GM23338 (cell line): Measurements from ENCODE around the gene HELZ. TPM values are rescaled to one million over a fixed set of nuclear protein-coding genes. Genes with fewer than 3 reads are reported as not detected.

Source experiments
- ATAC-seq: fragments of 200-7000 bp; cut with Tn5 transposase; 3 replicates; pipeline ENCODE4 v1.9.1; 2020
- DNase-seq: peaks from one replicate; pipeline ENCODE4 v3.0.0-alpha.2; 2015; ENCODE audit warnings: low spot score
- H2AFZ ChIP-seq: fragments of 200-600 bp; sonication (generic); 2 replicates; pipeline ENCODE4 v1.8.0; 2016; ENCODE audit warnings: antibody characterized with exemption, mild to moderate bottlenecking, moderate library complexity
- H3F3A ChIP-seq: fragments of 200-600 bp; sonication (generic); replicated peaks from 2 replicates; pipeline ENCODE4 v1.8.0; 2017; ENCODE audit warnings: antibody characterized with exemption, mixed run types, low read depth
- H3K27ac ChIP-seq: fragments of 200-600 bp; sonication (generic); 2 replicates; pipeline ENCODE4 v1.6.1; 2016; ENCODE audit warnings: low read depth
- H3K27me3 ChIP-seq: fragments of 200-600 bp; sonication (generic); 2 replicates; pipeline ENCODE4 v1.8.0; 2016; ENCODE audit warnings: mild to moderate bottlenecking, mixed run types, moderate library complexity; ENCODE audit not compliant: insufficient read depth
- H3K36me3 ChIP-seq: fragments of 200-600 bp; sonication (generic); 2 replicates; pipeline ENCODE4 v1.8.0; 2016; ENCODE audit warnings: mild to moderate bottlenecking; ENCODE audit not compliant: insufficient read depth
- H3K4me1 ChIP-seq: fragments of 200-600 bp; sonication (generic); 2 replicates; pipeline ENCODE4 v1.8.0; 2016; ENCODE audit warnings: mild to moderate bottlenecking, moderate library complexity; ENCODE audit not compliant: insufficient read depth
- H3K4me2 ChIP-seq: fragments of 200-600 bp; sonication (generic); 2 replicates; pipeline ENCODE4 v1.7.1; 2017; ENCODE audit warnings: mixed run types
- H3K4me3 ChIP-seq: fragments of 200-600 bp; sonication (generic); 2 replicates; pipeline ENCODE4 v1.6.1; 2016; ENCODE audit warnings: mixed run types
- H3K79me2 ChIP-seq: fragments of 200-600 bp; sonication (generic); replicated peaks from 2 replicates; pipeline ENCODE4 v1.8.0; 2017; ENCODE audit warnings: mild to moderate bottlenecking; ENCODE audit not compliant: insufficient read depth
- H3K9me2 ChIP-seq: fragments of 200-600 bp; sonication (generic); 2 replicates; pipeline ENCODE4 v1.8.0; 2017; ENCODE audit not compliant: insufficient read depth
- H4K20me1 ChIP-seq: fragments of 200-600 bp; sonication (generic); replicated peaks from 2 replicates; pipeline ENCODE4 v1.8.0; 2017; ENCODE audit warnings: mild to moderate bottlenecking; ENCODE audit not compliant: insufficient read depth
- H3K27ac Mint-ChIP-seq: 2 replicates; pipeline ENCODE4 v1.8.0; 2020; ENCODE audit warnings: inconsistent platforms, mild to moderate bottlenecking, moderate library complexity, mixed read lengths
- H3K27me3 Mint-ChIP-seq: 3 replicates; pipeline ENCODE4 v1.8.0; 2022; ENCODE audit warnings: low read depth, mild to moderate bottlenecking, moderate library complexity, mixed read lengths, inconsistent platforms; ENCODE audit not compliant: insufficient read depth, poor library complexity
- H3K36me3 Mint-ChIP-seq: 3 replicates; pipeline ENCODE4 v1.8.0; 2021; ENCODE audit warnings: low read depth, mild to moderate bottlenecking, inconsistent platforms, moderate library complexity, mixed read lengths
- H3K4me1 Mint-ChIP-seq: 3 replicates; pipeline ENCODE4 v1.8.0; 2020; ENCODE audit warnings: mild to moderate bottlenecking, inconsistent platforms, mixed read lengths
- H3K4me3 Mint-ChIP-seq: 3 replicates; pipeline ENCODE4 v1.8.0; 2021; ENCODE audit warnings: moderate library complexity, mild to moderate bottlenecking, inconsistent platforms, mixed read lengths
- H3K9me3 Mint-ChIP-seq: 3 replicates; pipeline ENCODE4 v1.8.0; 2020; ENCODE audit warnings: moderate library complexity, mild to moderate bottlenecking, inconsistent platforms, mixed read lengths
- CREB1 ChIP-seq: fragments of 250-450 bp; sonication (Bioruptor Pico); IDR thresholded peaks from 2 replicates; pipeline ENCODE4 v1.5.0; 2020; ENCODE audit warnings: low read depth, mild to moderate bottlenecking, moderate library complexity
- EZH2 ChIP-seq: fragments of 200-600 bp; sonication (generic); IDR thresholded peaks from one replicate; pipeline ENCODE4 v1.8.0; 2017; ENCODE audit warnings: antibody characterized with exemption, mild to moderate bottlenecking, low read depth; ENCODE audit not compliant: unreplicated experiment
- EZH2phosphoT487 ChIP-seq: fragments of 200-600 bp; sonication (generic); IDR thresholded peaks from one replicate; pipeline ENCODE4 v1.8.1; 2018; ENCODE audit warnings: antibody characterized with exemption; ENCODE audit not compliant: unreplicated experiment
- JUNB ChIP-seq: IDR thresholded peaks from one replicate; pipeline ENCODE4 v1.6.1; 2016; ENCODE audit warnings: antibody characterized with exemption; ENCODE audit not compliant: unreplicated experiment
- NANOG ChIP-seq: IDR thresholded peaks from 2 replicates; pipeline ENCODE4 v1.6.1; 2016; ENCODE audit warnings: antibody characterized with exemption, borderline replicate concordance
- POLR2AphosphoS5 ChIP-seq: IDR thresholded peaks from 2 replicates; pipeline ENCODE4 v1.6.1; 2016; ENCODE audit warnings: antibody characterized with exemption, low read depth
- STAT1 ChIP-seq: IDR thresholded peaks from one replicate; pipeline ENCODE4 v1.6.1; 2016; ENCODE audit warnings: antibody characterized with exemption; ENCODE audit not compliant: unreplicated experiment
- ZNF114 ChIP-seq: fragments of 250-450 bp; sonication (Bioruptor Pico); IDR thresholded peaks from 2 replicates; pipeline ENCODE4 v1.5.0; 2020; ENCODE audit warnings: mild to moderate bottlenecking, moderate library complexity
- ZNF331 ChIP-seq: fragments of 250-450 bp; sonication (Bioruptor Pico); IDR thresholded peaks from 2 replicates; pipeline ENCODE4 v1.5.0; 2020; ENCODE audit warnings: low read depth, mild to moderate bottlenecking, moderate library complexity
- polyA plus RNA-seq: library from polyadenylated mRNA; unstranded; fragments of >200 nt; fragmentation: Nextera tagmentation; extraction: Ambion mirVana; gene quantifications from 2 replicates; pipeline ENCODE4 v1.2.1, GENCODE V29; 2016
- total RNA-seq: library from RNA; depleted of rRNA; stranded (reverse); fragments of >200 nt; shearing (Covaris generic); gene quantifications from 2 replicates; pipeline ENCODE4 v1.2.3, GENCODE V29; 2014
- TF ChIP-seq, protein P1 (sequence below): IDR thresholded peaks from 2 replicates; pipeline ENCODE4 v1.6.1; 2016; ENCODE audit warnings: antibody characterized with exemption
- TF ChIP-seq, protein P2 (sequence below), 2 experiments: fragments of 200-600 bp in 1 of 2; sonication (generic) in 1 of 2; conservative IDR thresholded peaks; 2 replicates each; pipeline versions ENCODE4 v1.5.1 to v1.6.1; 2016 to 2017; ENCODE audit warnings: antibody characterized with exemption in 2 of 2, low read depth in 2 of 2, mild to moderate bottlenecking in 2 of 2, moderate library complexity in 1 of 2
- TF ChIP-seq, protein P3 (sequence below): fragments of 250-450 bp; sonication (Bioruptor Pico); IDR thresholded peaks from 2 replicates; pipeline ENCODE4 v1.5.0; 2020; ENCODE audit warnings: mild to moderate bottlenecking, moderate library complexity
- TF ChIP-seq, protein P4 (sequence below): IDR thresholded peaks from one replicate; pipeline ENCODE4 v1.6.1; 2018; ENCODE audit warnings: antibody characterized with exemption; ENCODE audit not compliant: unreplicated experiment

The HELZ gene
- total and polyA plus RNA-seq, 2 experiments from 2014 or later = 38.9 to 62.0 TPM

- peaks cover 5% of the 10 kb centered on the region for H3K27me3 Mint-ChIP-seq
- ATAC-seq (no peak), DNase-seq (no peak)
- H3K4me3 Mint-ChIP-seq = no peak overlapping the region
- Histone ChIP-seq H3K27me3 (no peaks in the 10 kb centered on the region), H3K4me3 (no peak overlapping the region), H3K9me2 (no peaks in the 10 kb centered on the region), H3K27ac (no peak overlapping the region), H4K20me1 (no peaks in the 10 kb centered on the region), H3K4me2 (no peak overlapping the region), H2AFZ (no peak overlapping the region), H3K4me1 (no peaks in the 10 kb centered on the region), H3K79me2 (no peaks in the 10 kb centered on the region), H3K36me3 (0 out of 2 replicates have a peak, but pooled peaks cover 4% of the 10 kb centered on the region), H3F3A (no peaks in the 10 kb centered on the region)
- peaks cover 13% of the 10 kb centered on the region; the same call in 2 of the 3 replicates for H3K36me3 Mint-ChIP-seq
- no peak overlapping the region for H3K27ac Mint-ChIP-seq
- TF ChIP-seq JUNB = no peak
- no peak for TF ChIP-seq NANOG
- TF ChIP-seq CREB1 (CRISPR knock-in tag) = no peak
- TF ChIP-seq ZNF114 = no peak
- TF ChIP-seq, protein P1, sequence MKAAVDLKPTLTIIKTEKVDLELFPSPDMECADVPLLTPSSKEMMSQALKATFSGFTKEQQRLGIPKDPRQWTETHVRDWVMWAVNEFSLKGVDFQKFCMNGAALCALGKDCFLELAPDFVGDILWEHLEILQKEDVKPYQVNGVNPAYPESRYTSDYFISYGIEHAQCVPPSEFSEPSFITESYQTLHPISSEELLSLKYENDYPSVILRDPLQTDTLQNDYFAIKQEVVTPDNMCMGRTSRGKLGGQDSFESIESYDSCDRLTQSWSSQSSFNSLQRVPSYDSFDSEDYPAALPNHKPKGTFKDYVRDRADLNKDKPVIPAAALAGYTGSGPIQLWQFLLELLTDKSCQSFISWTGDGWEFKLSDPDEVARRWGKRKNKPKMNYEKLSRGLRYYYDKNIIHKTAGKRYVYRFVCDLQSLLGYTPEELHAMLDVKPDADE = no peak
- TF ChIP-seq STAT1 = no peak
- TF ChIP-seq, protein P2, sequence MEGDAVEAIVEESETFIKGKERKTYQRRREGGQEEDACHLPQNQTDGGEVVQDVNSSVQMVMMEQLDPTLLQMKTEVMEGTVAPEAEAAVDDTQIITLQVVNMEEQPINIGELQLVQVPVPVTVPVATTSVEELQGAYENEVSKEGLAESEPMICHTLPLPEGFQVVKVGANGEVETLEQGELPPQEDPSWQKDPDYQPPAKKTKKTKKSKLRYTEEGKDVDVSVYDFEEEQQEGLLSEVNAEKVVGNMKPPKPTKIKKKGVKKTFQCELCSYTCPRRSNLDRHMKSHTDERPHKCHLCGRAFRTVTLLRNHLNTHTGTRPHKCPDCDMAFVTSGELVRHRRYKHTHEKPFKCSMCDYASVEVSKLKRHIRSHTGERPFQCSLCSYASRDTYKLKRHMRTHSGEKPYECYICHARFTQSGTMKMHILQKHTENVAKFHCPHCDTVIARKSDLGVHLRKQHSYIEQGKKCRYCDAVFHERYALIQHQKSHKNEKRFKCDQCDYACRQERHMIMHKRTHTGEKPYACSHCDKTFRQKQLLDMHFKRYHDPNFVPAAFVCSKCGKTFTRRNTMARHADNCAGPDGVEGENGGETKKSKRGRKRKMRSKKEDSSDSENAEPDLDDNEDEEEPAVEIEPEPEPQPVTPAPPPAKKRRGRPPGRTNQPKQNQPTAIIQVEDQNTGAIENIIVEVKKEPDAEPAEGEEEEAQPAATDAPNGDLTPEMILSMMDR (conservative IDR thresholded peaks at IDR 0.05; ENCODE audit: low read depth in 2 of 2) = no peak
- TF ChIP-seq EZH2 = no peak
- TF ChIP-seq ZNF331 (CRISPR knock-in tag) = no peak
- no peak for TF ChIP-seq EZH2phosphoT487
- no peak for TF ChIP-seq POLR2AphosphoS5
- TF ChIP-seq, protein P3, sequence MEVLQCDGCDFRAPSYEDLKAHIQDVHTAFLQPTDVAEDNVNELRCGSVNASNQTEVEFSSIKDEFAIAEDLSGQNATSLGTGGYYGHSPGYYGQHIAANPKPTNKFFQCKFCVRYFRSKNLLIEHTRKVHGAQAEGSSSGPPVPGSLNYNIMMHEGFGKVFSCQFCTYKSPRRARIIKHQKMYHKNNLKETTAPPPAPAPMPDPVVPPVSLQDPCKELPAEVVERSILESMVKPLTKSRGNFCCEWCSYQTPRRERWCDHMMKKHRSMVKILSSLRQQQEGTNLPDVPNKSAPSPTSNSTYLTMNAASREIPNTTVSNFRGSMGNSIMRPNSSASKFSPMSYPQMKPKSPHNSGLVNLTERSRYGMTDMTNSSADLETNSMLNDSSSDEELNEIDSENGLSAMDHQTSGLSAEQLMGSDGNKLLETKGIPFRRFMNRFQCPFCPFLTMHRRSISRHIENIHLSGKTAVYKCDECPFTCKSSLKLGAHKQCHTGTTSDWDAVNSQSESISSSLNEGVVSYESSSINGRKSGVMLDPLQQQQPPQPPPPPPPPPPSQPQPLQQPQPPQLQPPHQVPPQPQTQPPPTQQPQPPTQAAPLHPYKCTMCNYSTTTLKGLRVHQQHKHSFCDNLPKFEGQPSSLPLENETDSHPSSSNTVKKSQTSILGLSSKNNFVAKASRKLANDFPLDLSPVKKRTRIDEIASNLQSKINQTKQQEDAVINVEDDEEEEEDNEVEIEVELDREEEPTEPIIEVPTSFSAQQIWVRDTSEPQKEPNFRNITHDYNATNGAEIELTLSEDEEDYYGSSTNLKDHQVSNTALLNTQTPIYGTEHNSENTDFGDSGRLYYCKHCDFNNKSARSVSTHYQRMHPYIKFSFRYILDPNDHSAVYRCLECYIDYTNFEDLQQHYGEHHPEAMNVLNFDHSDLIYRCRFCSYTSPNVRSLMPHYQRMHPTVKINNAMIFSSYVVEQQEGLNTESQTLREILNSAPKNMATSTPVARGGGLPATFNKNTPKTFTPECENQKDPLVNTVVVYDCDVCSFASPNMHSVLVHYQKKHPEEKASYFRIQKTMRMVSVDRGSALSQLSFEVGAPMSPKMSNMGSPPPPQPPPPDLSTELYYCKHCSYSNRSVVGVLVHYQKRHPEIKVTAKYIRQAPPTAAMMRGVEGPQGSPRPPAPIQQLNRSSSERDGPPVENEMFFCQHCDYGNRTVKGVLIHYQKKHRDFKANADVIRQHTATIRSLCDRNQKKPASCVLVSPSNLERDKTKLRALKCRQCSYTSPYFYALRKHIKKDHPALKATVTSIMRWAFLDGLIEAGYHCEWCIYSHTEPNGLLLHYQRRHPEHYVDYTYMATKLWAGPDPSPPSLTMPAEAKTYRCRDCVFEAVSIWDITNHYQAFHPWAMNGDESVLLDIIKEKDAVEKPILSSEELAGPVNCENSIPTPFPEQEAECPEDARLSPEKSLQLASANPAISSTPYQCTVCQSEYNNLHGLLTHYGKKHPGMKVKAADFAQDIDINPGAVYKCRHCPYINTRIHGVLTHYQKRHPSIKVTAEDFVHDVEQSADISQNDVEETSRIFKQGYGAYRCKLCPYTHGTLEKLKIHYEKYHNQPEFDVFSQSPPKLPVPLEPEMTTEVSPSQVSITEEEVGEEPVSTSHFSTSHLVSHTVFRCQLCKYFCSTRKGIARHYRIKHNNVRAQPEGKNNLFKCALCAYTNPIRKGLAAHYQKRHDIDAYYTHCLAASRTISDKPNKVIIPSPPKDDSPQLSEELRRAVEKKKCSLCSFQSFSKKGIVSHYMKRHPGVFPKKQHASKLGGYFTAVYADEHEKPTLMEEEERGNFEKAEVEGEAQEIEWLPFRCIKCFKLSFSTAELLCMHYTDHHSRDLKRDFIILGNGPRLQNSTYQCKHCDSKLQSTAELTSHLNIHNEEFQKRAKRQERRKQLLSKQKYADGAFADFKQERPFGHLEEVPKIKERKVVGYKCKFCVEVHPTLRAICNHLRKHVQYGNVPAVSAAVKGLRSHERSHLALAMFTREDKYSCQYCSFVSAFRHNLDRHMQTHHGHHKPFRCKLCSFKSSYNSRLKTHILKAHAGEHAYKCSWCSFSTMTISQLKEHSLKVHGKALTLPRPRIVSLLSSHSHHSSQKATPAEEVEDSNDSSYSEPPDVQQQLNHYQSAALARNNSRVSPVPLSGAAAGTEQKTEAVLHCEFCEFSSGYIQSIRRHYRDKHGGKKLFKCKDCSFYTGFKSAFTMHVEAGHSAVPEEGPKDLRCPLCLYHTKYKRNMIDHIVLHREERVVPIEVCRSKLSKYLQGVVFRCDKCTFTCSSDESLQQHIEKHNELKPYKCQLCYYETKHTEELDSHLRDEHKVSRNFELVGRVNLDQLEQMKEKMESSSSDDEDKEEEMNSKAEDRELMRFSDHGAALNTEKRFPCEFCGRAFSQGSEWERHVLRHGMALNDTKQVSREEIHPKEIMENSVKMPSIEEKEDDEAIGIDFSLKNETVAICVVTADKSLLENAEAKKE = no peak
- TF ChIP-seq, protein P4, sequence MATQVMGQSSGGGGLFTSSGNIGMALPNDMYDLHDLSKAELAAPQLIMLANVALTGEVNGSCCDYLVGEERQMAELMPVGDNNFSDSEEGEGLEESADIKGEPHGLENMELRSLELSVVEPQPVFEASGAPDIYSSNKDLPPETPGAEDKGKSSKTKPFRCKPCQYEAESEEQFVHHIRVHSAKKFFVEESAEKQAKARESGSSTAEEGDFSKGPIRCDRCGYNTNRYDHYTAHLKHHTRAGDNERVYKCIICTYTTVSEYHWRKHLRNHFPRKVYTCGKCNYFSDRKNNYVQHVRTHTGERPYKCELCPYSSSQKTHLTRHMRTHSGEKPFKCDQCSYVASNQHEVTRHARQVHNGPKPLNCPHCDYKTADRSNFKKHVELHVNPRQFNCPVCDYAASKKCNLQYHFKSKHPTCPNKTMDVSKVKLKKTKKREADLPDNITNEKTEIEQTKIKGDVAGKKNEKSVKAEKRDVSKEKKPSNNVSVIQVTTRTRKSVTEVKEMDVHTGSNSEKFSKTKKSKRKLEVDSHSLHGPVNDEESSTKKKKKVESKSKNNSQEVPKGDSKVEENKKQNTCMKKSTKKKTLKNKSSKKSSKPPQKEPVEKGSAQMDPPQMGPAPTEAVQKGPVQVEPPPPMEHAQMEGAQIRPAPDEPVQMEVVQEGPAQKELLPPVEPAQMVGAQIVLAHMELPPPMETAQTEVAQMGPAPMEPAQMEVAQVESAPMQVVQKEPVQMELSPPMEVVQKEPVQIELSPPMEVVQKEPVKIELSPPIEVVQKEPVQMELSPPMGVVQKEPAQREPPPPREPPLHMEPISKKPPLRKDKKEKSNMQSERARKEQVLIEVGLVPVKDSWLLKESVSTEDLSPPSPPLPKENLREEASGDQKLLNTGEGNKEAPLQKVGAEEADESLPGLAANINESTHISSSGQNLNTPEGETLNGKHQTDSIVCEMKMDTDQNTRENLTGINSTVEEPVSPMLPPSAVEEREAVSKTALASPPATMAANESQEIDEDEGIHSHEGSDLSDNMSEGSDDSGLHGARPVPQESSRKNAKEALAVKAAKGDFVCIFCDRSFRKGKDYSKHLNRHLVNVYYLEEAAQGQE = no peak
- H3K9me3 Mint-ChIP-seq = peaks cover 28% of the 10 kb centered on the region
- no peaks in the 10 kb centered on the region for H3K4me1 Mint-ChIP-seq
Observed at GRCh38 chr17:67047382-67047781, 197.6 kb downstream of the HELZ start.
